Hypothalamus (tissue), 51 donors: ENCODE data around the gene CEND1.
A peak's percentile ranks its signal among the peaks of the same experiment; 100 is the strongest.

ENCODE experiments used
- DNase-seq, 51 donors: peaks; one replicate each; lab custom pipeline; 2025; lab: John Stamatoyannopoulos, UW

Gene CEND1

DNA sequence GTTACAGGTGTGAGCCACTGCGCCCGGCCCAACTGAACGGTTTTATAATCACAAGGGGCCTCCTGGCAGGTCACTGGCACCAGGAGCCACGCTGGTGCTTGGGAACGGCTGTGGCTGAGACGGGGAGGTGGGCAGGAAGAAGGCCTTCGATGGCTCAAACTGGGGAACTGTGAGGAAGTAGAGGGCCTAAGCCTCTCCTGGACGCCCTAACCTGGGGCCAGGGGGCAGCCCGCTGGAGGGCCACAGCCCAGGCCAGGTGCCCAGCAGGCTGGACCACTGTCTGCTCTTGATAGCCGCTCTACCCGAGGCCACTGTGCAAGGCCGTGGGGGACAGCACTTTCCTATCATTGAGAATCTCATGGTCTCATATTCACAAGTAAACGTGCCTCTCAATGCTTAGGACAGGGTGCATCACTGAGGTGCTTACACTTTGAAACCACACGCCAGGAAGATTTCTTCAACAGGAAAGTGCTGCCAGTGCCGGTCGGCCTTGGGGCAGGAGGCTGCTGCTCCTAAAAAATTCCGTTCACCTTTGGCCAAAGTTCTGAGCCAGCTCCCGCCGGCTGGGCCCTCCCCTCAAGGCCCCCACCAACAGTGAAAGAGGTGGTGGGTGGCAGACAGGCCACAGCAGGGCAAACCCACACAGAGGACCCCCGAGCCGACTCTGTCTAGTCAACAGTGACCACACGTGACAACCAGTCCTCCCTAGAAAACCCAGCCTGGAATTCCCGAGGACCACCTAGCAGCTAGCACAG, 19.8 kb downstream of the CEND1 start:
- DNase-seq = no peak

DNA sequence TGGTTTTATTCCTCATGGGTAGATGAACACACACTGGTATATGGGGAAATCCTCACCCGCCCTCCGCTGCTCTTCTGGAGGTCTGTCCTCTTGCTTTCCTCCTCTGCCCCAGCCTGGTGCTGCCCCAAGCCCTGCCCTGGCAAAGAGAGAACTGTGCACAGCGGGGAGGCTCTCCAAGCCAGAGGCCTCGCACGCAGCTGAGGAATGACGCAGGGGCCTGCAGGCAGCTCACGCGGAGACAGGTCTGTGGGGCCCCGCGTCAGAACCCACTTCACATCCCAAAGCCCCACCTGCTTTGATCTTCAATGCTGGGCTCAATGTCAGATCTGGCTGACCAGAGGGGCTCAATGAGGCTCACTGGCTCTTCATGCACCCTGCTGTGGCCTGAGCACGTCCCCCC, 22.7 kb downstream of the CEND1 start:
- peak in 2 of 51 donors; percentile 17 to 47 for DNase-seq

DNA sequence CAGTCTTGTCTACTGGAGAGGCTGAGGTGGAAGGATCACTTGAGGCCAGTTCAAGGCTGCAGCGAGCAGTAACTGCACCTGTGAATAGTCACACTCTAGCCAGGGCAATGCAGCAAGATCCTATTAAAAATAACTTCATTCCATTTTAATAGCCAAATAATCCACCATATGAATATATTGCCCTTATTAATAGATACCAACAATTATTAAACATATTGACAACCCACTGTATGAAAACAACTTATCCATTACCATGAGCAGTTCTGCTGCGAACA, 23.0 kb downstream of the CEND1 start:
- DNase-seq = no peak

DNA sequence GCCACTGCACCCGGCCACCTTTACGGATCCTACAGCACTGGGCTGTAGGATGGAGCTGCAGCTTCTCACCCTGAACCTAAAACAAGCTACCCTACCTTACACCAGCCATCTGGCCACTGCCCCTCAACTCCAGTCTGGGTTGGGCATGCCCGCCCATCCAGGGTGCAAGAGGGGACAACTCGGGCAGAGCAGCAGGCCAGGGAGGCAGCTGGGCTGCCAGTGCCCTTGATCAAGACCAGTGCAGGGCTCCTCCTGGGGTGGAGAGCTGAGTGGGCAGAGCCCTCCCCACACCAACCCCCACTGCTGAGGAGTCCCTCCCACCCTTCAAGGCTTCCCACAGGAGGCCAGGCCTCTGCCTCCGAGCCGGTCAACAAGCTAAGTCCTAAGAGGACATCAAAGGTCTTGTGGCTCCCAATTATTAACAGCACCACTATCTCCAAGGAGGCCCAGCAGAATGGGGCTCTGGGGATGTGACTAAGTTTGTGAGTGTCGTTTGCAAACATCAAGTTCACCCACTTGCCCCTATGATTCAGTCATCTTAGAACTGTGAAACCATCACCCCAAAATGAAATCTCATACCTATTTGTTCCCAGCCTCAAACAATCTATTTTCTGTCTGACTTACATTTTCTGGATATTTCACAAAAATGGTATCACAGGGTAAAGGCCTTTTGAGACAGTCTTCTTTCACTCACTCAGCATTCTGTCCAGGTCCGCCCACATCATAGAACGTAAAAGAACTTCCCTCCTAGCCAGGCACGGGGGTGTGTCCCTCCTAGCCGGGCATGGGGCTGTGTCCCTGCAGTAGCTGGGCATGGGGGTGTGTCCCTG, 23.6 kb downstream of the CEND1 start:
- no peak for DNase-seq

DNA sequence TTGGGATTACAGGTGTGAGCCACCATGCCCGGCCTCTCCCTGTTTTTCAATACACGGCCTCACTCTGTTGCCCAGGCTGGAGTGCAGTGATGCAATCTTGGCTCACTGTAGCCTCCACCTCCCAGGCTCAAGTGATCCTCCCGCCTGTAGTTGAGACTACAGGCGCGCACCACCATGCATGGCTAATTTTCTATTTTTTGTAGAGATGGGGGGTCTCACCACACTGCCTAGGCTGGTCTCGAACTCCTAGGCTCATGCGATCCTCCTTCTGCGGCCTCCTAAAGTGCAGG, 24.1 kb downstream of the CEND1 start:
- DNase-seq = no peak

DNA sequence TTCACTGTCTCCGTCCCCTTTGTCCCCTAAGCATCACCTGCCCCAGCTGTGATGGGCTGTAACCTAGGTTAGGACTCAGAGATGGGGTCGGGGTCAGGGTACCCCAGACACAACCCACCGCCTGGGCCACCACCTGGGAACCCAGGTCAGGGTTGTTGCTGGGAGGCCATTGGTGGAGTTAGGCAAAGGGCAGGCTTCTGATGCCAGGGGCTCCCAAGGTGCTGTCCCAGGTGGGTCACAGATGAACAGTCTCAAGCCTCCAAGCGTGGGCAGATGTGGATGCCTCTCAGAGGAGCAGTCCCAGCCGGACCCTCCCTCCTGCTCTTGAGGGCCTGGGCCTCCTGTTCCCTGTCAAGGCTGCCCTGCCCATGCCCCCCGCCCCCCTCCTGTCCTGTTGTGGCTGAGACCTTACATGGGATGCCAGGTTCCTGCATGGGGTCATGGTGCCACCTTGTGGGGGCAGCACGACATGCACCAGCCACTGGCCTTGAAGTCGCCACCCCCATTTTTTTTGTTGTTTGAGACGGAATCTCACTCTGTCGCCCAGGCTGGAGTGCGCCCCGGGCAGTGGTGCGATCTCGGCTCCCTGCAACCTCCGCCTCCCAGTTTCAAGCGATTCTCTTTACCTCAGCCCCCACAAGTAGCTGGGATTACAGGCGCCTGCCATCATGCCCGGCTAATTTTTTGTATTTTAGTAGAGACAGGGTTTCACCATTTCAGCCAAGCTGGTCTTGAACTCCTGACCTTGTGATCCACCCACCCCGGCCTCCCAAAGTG, 24.7 kb downstream of the CEND1 start:
- DNase-seq = peak in 24 of 51 donors; percentile 18 to 74 (median 46)

DNA sequence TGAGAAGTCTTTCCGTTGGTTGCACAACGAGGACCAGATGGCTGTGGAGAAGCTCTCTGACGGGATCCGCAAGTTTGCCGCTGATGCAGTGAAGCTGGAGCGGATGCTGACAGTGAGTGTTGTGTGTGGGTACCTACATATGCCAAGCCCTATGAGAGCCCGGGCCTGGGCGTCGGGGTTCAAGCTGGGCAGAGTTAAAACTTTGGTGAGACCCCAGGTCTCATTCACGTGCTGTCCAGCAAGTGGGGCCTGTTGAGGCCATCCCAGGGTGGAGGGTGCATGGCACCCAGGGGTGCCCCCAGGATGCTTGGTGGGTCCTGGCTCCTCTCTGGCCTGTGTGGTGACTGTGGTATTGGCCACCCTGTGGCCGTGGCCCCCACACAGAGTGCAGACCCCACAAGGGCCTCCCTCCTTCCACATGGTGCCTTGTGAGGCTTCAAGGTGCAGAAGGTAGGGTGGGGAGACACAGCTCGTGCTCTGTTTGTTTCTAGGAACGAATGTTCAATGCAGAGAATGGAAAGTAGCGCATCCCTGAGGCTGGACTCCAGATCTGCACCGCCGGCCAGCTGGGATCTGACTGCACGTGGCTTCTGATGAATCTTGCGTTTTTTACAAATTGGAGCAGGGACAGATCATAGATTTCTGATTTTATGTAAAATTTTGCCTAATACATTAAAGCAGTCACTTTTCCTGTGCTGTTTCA, 25.4 kb downstream of the CEND1 start:
- DNase-seq = no peak

DNA sequence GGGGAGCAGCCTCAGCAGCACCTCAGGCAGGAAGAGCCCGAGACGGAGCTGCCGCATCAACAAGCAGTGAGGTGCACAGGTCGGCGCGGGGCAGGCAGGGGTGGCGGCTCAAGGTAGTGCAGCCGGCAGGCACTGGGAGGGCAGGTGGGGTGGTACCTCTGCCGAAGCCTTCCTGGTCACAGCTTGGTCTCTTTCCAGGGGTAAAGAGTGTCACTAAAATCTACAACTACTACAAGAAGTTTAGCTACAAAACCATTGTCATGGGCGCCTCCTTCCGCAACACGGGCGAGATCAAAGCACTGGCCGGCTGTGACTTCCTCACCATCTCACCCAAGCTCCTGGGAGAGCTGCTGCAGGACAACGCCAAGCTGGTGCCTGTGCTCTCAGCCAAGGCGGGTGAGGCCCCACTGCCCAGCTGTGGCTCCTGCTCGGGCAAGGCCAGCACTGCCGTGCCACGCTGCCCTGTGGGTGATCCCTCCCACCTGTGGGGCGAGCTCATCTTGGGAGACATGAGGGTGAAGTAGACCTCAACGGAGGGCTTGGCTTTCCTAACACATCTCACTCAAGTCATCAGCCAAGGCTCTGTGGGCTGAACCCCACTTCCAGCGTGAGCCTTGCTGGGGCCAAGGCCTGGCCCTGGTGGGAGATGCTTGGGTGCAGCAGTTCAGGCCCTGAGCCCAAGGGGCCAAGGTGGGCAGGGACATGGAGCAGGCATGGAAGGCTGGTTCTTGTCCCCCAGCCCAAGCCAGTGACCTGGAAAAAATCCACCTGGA, 26.2 kb downstream of the CEND1 start:
- no peak for DNase-seq

DNA sequence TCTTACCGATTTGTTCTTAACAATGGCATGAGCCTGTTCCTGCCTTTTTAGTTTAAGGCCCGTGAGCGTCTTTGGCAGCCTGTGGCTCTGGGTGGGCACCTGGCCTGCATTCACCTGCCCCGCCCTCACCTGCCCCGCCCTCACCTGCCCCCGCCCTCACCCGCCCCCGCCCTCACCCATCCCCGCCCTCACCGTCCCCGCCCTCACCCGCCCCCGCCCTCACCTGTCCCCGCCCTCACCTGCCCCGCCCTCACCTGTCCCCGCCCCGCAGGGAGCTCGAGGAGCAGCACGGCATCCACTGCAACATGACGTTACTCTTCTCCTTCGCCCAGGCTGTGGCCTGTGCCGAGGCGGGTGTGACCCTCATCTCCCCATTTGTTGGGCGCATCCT, 26.8 kb downstream of the CEND1 start:
- DNase-seq = no peak

DNA sequence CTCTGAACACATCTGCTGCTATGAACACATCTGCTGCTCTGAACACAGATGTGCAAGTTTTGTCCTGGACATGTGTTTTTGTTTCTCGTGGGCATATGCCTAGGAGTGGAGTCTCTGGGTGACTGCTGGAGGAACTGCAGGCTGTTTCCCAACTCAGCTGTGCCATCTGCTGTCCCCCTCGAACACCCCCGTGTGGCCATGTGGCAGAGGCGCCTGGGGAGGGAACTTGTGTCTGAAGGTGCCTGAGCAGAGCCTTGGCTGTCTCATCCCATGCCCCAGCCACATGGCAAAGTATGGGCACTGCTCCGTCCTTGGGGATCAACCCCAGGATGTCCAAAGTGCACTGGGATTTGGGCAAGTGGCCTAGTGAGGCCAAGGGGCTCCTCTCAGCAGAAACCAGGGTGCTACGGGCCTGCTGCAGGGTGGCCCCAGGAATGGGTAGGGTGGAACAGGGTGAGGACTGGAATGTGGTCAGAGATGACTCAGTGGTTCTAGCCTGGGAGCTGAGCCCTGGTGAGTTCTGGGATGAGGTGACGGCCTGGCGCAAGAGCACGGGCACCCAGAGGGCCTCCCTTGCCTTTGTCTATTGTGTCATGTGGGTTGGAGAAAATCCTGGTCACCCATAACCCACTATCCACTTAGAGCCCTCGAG, 27.3 kb downstream of the CEND1 start:
- peak in 27 of 51 donors; percentile 19 to 64 (median 49) for DNase-seq

DNA sequence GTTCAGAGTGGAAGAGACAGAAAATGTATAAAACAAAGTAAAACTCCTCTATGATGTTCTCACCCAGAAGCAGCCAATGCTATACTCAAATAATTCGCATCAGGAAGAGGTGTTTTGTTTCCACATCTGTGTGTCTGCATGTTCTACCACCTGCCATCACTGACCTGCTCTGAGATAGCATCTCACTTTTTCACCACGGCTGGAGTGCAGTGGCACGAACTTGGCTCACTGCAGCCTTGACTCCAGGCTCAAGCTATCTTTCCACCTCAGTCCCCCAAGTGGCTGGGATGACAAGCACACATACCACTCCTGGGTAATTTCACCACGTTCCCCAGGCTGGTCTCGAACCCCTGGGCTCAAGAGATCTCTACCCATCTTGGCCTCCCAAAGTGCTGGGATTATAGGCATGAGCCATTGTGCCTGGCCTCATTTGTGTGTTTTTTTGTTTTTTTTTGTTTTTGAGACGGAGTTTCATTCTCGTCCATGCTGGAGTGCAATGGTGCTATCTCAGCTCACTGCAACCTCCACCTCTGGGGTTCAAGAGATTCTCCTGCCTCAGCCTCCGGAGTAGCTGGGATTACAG, 28.3 kb downstream of the CEND1 start:
- DNase-seq = no peak

DNA sequence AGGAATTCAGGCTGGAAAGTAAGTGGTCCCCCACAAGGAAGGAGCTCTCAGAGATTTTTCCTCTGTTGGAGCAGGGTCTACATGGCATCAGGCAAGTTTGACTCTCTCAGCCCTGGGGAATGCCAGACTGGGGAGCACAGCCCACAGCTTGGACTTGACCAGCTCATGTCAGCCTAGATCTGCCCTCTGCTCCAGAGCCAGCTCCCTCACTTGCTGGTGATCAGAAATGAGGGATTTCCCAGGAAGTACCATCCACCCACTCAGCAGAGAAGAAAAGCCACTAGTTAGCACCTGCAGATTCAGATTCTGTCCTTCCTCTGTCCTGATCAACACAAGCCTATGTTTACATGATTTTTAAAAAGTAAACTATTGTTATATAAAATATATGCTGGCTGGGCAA, 29.7 kb downstream of the CEND1 start:
- DNase-seq = no peak

DNA sequence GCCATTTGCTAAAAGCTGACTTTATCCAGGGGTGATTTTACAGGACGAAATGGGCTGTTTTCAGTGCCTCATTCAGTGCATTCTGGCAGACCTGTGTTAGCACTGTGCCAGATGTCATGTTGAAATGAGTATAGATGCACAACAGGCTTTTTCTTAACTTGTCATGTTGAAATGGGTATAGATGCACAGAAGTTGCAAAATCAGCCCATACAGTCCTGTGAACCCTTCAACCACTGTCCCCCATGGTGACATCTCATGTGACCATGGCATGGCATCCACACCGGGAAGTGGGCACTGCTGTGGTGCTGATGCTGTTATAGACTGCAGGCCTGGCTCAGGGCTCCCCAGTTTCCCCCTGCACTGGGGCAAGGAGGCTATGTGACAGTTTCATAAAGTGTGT, 40.2 kb downstream of the CEND1 start:
- no peak for DNase-seq

DNA sequence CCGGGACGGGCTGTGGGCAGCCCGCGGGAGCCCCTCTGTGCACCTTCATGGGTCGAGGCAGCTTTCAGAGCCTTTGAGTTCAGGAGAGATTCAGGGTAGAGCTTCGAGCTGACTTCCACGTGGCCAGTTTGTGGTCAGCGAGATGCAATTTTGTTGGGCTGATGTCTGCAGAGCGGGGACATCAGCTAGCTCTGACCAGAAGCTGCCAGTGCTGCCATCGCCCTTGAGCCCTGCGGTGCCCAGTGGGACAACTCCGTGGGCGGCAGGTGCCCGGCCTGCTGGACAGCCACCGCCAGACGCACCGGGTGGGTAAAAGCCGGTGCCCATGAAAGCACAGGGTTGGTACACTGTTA, 41.9 kb downstream of the CEND1 start:
- peak in 2 of 51 donors; percentile 14 to 51 for DNase-seq

DNA sequence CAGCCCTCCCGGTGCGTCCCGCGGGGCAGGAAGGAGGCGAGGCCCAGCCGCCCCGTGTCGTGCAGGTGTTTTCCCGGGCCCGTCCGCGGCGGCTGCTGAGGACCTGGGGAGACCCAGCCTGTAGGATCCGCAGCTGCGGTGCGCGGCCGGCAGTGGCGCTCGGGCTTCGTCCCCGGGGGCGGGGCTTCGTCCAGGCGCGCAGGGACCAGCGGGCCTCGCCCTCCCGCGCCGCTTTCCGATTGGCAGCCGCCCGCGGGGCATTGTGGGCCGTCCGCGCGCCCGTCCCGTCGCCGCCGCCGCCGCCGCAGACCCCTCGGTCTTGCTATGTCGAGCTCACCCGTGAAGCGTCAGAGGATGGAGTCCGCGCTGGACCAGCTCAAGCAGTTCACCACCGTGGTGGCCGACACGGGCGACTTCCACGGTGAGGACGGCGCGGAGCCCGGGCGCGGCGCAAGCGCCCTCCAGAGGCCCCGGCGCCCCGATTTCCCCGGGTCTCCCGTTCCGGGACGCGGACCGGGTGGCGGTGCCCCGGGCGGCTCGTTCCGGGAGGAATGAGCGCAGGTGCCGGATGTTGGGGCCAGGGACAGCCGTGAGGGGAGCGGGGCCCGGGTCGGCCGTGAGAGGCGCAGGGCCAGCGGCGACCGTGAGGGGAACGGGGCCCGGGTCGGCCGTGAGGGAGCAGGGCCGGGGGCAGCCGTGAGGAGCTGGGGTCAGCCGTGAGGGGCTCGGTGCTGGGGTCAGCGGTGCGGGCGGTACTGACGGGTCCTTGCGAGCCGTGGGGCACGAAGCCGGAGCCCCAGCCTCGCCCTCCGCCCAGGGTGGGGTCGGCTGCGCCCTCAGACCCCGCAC, 42.5 kb downstream of the CEND1 start, which contains the start of gene TALDO1:
TSS of gene TALDO1 (plus strand) at position 307 of the 849 bp plus-strand sequence. CDS start at position 325, 18 bp downstream.
- peak; percentile 42 to 97 (median 86) for DNase-seq

DNA sequence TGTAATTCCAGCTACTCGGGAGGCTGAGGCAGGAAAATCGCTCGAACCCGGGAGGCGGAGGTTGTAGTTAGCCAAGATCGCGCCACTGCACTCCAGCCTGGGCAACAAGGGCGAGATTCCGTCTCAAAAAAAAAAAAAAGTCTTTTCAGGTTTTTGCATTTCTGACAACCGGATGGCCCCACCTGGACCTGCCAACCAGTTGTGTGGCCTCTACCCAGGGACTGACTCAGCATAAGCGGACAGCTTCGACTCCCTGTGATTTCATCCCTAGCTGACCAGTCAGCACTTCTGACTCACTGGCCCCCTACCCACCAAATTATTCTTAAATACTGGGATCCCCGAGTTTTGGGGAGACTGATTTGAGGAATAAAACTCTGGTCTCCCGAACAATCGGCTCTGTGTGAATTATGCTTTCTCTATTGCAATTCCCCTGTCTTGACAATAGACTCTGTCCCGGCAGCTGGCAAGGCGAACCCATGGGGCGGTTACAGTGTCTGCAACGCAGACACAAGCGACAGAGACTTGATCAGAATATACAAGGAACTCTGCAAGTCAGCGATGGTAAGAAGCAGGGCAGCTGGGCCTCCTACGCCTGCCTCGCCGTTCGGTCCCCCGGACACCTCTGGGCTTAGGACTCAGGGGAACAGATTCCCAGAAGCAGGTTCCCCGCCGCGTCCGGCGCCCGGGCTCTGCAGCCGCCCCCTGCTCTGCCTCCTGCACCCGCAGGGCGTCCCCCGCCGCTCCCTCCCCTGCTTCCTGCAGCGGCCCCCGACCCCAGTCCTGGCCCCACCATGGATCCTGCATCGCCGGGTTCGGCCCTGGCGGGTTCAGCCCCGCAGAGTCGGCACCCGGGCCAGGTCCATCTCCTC, 43.4 kb downstream of the CEND1 start:
- peak in 24 of 51 donors; percentile 44 to 83 (median 59) for DNase-seq

DNA sequence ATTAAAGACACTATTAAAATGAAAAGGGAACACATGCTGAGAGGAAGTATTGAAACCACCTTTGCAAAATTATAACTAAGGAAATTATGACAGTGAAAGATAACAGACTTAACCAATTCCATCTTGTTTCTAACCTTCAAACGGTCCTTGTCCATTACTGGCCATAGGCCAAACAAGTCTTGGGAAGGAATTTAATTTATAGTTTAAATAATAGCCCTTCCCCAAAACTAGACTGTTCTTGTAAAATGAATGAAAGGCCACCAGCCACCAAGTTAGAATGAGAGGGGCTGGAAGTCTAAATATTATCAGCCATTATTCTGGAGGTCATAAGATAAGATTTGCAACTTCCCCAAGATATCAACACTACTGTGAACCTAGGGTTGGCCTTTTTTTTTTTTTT, 44.5 kb downstream of the CEND1 start:
- DNase-seq = no peak
